Adrenal gland (tissue), 12 donors: Measurements from ENCODE around the gene HOXB2. TPM values are rescaled to one million over a fixed set of nuclear protein-coding genes. Genes with fewer than 3 reads are reported as not detected.
"Not testable (repeated sequence)": the region's sequence is repeated elsewhere in the genome, so short reads cannot be mapped to it uniquely, and the experiment has no call there.

Source experiments
- DNase-seq, 7 donors: peaks; one replicate each; pipeline ENCODE4 v3.0.0-alpha.2; 2019 to 2020
- H3K27ac ChIP-seq, 5 donors: fragments of 200-600 bp; sonication (generic) in 4 of 5; 1 replicate in 3 of 5; 2 replicates in 2 of 5; pipeline versions ENCODE4 v1.5.1 to v1.8.0; 2016 to 2020; ENCODE audit warnings: mild to moderate bottlenecking in 1 of 5
- H3K27me3 ChIP-seq: fragments of 200-600 bp; 2 replicates; pipeline ENCODE4 v1.8.0; 2021
- H3K36me3 ChIP-seq, 2 donors: fragments of 200-600 bp; replicated peaks in 1 of 2; 1 replicate in 1 of 2; 2 replicates in 1 of 2; pipeline versions ENCODE4 v1.5.1 to v1.8.0; 2018 to 2022
- H3K4me1 ChIP-seq, 2 donors: fragments of 200-600 bp; replicated peaks in 1 of 2; 1 replicate in 1 of 2; 2 replicates in 1 of 2; pipeline versions ENCODE4 v1.5.1 to v1.8.0; 2018 to 2021
- H3K4me3 ChIP-seq, 4 donors: fragments of 200-600 bp; sonication (generic) in 3 of 4; one replicate each; pipeline ENCODE4 v1.5.1; 2016 to 2018
- H3K9me3 ChIP-seq, 3 donors: fragments of 200-600 bp; sonication (generic) in 1 of 3; replicated peaks in 1 of 3; 1 replicate in 2 of 3; 2 replicates in 1 of 3; pipeline versions ENCODE4 v1.5.1 to v1.8.0; 2016 to 2021
- POLR2A ChIP-seq, 2 donors: fragments of 450-650 bp; IDR thresholded peaks; one replicate each; pipeline ENCODE4 v1.6.1; 2017; ENCODE audit warnings: antibody characterized with exemption in 2 of 2, mild to moderate bottlenecking in 2 of 2, moderate library complexity in 1 of 2
- WGBS, 4 donors: extraction: QIAGEN DNeasy Blood & Tissue Kit in 2 of 4; methylation state at CpG; one replicate each; pipeline versions ENCODE4 v1.1.5 to v1.1.7; 2013 to 2017; 5-methylcytosine and 5-hydroxymethylcytosine counted together
- intact Hi-C, 2 donors: fragments of 100-400 bp; cut with DNase I; formaldehyde crosslinking; loops; one replicate each; pipeline versions ENCODE4 v1.14.1 to v1.15.0; 2022 to 2023
- polyA plus RNA-seq, 3 donors: library from polyadenylated mRNA; stranded (reverse); fragments of 200-250 nt in 2 of 3; fragments of 350-450 nt in 1 of 3; fragmentation: Illumina TruSeq in 1 of 3; extraction: RNeasy Lipid Tissue Mini Kit (QIAGEN cat#74804) in 1 of 3; gene quantifications; one replicate each; pipeline ENCODE4 v1.2.3, GENCODE V29; 2013 to 2014
- total RNA-seq, 9 donors: library from RNA; depleted of rRNA in 4 of 9; stranded (reverse); fragments of >200 nt in 4 of 9; fragments of 120-200 nt in 1 of 9; fragmentation: NEBNext Ultra II Directional in 1 of 9; extraction: Animal tissue kit (Norgen Biotek cat#: 25700) in 1 of 9; gene quantifications; one replicate each; pipeline versions ENCODE4 v1.1.0 to v1.2.4, GENCODE V29; 2013 to 2023
- TF ChIP-seq, protein P1 (sequence below), 6 experiments: fragments of 450-650 bp in 4 of 6; fragments of 200-600 bp in 2 of 6; sonication (generic) in 1 of 6; IDR thresholded peaks; 1 replicate in 5 of 6; 2 replicates in 1 of 6; pipeline versions ENCODE4 v1.5.1 to v1.8.0; 2016 to 2021; ENCODE audit warnings: antibody characterized with exemption in 6 of 6, mild to moderate bottlenecking in 2 of 6, moderate library complexity in 1 of 6
- donor health status: healthy with polysubstance abuse.
- donor health status: Bipolar disorder and iron deficiency.
- donor health status: DM: yes; HTN: yes; CAD: no.
- donor health status: DM: no; HTN: no; CAD: no.
- donor health status: DM: no; HTN: no; CAD: no.
- donor health status: DM: yes; HTN: yes; CAD: no.

Gene HOXB2
- total and polyA plus RNA-seq, 12 donors: 6.3 to 73.6 (median 27.5) TPM

DNA sequence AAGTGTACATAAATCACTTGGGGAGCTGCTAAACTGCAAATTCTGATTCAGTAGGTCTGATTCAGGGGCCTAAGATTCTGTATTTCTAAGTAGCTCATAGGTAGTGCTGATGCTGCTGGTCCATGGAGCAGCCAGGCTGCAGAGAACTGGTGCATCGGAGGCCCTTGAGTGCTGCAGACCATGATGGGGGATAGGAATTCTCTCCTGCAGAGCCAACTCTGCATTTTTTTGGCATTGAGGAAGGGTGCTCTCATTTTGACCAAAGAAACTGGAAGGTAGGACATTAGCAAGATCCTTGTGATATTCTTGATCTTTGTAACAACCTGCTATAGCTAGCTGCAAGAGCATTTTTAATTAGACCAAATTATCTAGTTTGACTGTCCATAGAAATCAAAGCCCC is 4.7 kb downstream of the HOXB2 start:
- Histone ChIP-seq H3K4me3 (no peak overlapping the region), H3K27ac (peak overlapping the region in 1 of 5 donors; percentile 97), H3K27me3 (no peaks in the 10 kb centered on the region), H3K36me3 (peaks cover 0 to 8% of the 10 kb centered on the region in 2 donors), H3K4me1 (peaks cover 5 to 9% of the 10 kb centered on the region in 2 donors), H3K9me3 (no peaks in the 10 kb centered on the region)
- TF ChIP-seq, protein P1, sequence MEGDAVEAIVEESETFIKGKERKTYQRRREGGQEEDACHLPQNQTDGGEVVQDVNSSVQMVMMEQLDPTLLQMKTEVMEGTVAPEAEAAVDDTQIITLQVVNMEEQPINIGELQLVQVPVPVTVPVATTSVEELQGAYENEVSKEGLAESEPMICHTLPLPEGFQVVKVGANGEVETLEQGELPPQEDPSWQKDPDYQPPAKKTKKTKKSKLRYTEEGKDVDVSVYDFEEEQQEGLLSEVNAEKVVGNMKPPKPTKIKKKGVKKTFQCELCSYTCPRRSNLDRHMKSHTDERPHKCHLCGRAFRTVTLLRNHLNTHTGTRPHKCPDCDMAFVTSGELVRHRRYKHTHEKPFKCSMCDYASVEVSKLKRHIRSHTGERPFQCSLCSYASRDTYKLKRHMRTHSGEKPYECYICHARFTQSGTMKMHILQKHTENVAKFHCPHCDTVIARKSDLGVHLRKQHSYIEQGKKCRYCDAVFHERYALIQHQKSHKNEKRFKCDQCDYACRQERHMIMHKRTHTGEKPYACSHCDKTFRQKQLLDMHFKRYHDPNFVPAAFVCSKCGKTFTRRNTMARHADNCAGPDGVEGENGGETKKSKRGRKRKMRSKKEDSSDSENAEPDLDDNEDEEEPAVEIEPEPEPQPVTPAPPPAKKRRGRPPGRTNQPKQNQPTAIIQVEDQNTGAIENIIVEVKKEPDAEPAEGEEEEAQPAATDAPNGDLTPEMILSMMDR (IDR thresholded peaks at IDR 0.05): no peak
- no peak for TF ChIP-seq POLR2A (IDR thresholded peaks at IDR 0.05)
- WGBS, 4 donors: 80 to 100% (median 94%) methylated on average over 1 of the region's 1 CpG
- intact Hi-C loops: loop anchor here (5.0 kb wide), 1 partner anchor 37 kb away; the partner anchor contains the start of gene HOXB4 (in 2 of the 2)
- DNase-seq: no peak

DNA sequence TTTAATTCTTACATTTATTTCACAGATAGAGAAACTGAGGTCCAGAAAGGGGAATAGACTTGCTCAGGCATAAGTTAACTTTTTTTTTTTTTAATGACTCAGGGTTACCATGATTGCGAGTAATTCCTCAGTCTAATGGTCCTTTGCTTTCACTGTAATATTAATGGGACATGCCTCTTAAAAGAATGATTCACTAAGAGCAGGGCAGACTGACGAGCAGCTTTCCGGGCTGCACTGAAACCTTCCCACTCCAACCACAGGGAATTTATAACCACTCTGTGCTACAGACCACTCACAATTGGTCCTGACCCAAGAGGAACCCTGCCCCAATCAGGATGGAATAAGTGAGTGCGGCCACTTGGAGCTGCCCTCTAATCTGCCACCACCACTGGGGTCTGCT is 5.7 kb downstream of the HOXB2 start:
- H3K36me3 ChIP-seq: peaks cover 0 to 8% of the 10 kb centered on the region in 2 donors
- TF ChIP-seq POLR2A (IDR thresholded peaks at IDR 0.05): peak in 1 of 2 donors; percentile 51
- TF ChIP-seq, protein P1 (IDR thresholded peaks at IDR 0.05): no peak
- intact Hi-C loops: no loop called here
- H3K9me3 ChIP-seq: no peaks in the 10 kb centered on the region
- peaks cover 3 to 7% of the 10 kb centered on the region in 2 donors for H3K4me1 ChIP-seq
- H3K27me3 ChIP-seq: no peaks in the 10 kb centered on the region
- no peak overlapping the region for H3K4me3 ChIP-seq
- DNase-seq: no peak
- H3K27ac ChIP-seq: no peak overlapping the region
- 56 to 75% (median 62%) methylated on average over 4 of the region's 4 CpGs for WGBS, 4 donors

DNA sequence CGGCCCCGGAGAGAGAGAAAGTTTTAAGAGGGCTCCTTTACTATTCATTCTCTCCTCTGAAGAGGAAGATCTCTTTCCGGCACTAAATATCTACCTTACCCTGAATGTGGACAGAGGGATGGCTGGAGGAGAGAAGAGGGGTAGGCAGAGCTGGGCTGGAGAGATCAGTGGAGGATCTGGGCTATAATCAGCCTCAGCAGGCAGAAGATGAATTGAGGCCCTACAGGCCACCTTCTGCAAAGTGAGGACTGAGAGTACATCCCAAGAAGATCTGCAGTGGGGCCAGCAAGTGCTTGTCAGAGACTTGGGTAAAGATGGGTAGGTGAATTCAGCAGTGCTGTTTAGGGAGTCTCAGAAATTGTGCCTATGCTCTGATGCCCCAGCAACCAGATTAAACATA is 7.6 kb downstream of the HOXB2 start:
- TF ChIP-seq POLR2A (IDR thresholded peaks at IDR 0.05): no peak
- TF ChIP-seq, protein P1 (IDR thresholded peaks at IDR 0.05): no peak
- Histone ChIP-seq H3K4me3 (no peak overlapping the region), H3K27ac (no peak overlapping the region), H3K9me3 (no peaks in the 10 kb centered on the region), H3K4me1 (peaks cover 3 to 5% of the 10 kb centered on the region in 2 donors), H3K36me3 (no peaks in the 10 kb centered on the region), H3K27me3 (no peaks in the 10 kb centered on the region)
- no peak for DNase-seq
- intact Hi-C loops: no loop called here
- WGBS, 4 donors: 75 to 99% (median 96%) methylated on average over 2 to 3 of the region's 3 CpGs

DNA sequence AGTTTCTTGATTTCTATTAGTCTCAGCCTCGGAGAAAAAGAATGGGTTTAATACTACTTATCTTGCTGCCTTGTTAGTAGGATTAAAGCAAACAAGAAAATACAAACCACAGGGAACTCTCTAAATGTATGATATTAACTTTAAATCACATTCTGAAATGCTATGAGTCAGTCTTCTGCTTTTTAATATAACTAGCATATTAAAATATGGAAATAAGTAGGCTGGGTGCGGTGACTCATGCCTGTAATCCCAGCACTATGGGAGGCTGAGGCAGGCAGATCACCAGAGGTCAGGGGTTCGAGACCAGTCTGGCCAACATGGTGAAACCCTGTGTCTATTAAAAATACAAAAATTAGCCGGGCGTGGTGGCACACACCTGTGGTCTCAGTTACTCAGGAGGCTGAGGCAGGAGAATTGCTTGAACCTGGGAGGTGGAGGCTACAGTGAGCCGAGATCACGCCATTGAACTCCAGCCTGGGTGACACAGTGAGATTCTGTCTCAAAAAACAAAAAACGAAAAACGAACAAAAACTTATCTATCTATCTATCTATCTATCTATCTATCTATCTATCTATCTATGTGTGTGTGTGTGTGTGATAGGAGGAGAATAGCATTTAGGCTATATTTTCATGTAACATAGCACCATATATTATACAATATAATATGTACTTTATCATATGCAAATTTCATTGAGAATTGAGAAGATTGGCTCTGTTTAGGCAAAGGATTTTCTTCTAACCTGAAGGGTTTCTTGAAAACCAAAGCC is 8.9 kb downstream of the HOXB2 start:
- intact Hi-C loops, H3K9me3 ChIP-seq, H3K27me3 ChIP-seq, H3K27ac ChIP-seq, DNase-seq, H3K4me3 ChIP-seq, H3K4me1 ChIP-seq, H3K36me3 ChIP-seq: not testable (repeated sequence)
- 86 to 95% (median 90%) methylated on average over 9 of the region's 9 CpGs for WGBS, 4 donors

DNA sequence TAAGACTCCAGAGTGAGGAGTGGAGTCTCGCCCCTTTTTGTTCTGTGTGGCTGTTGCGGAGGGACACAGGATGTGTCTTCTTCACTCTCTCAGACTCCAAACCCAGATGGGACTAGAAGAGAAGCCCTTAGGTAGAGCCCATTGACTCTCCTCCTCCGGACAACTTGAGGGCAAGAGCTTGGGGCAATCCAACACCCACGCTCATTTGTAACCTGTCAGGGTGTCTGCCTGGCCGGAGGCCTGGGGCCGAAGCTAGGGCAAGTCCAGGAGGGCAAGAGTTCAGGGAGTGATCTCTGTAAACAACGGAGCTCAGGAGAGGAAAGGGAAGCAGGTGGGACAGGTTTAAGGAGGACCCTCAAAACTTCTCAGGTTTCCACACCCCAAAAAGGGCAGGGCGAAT is 12.6 kb downstream of the HOXB2 start:
- TF ChIP-seq POLR2A (IDR thresholded peaks at IDR 0.05): no peak
- TF ChIP-seq, protein P1 (IDR thresholded peaks at IDR 0.05): no peak
- no peak overlapping the region for H3K27ac ChIP-seq
- no peaks in the 10 kb centered on the region for H3K4me1 ChIP-seq
- no peak for DNase-seq
- H3K36me3 ChIP-seq: no peaks in the 10 kb centered on the region
- H3K9me3 ChIP-seq: no peaks in the 10 kb centered on the region
- no peak overlapping the region for H3K4me3 ChIP-seq
- 91 to 95% (median 92%) methylated on average over 8 of the region's 8 CpGs for WGBS, 4 donors
- no peaks in the 10 kb centered on the region for H3K27me3 ChIP-seq
- intact Hi-C loops: no loop called here
